HG03097 (cell line): ENCODE results near the gene CLASP1.
"Not testable (repeated sequence)": the region's sequence is repeated elsewhere in the genome, so short reads cannot be mapped to it uniquely, and the experiment has no call there.

ENCODE experiments used
- ATAC-seq: cut with Tn5 transposase; IDR thresholded peaks from one replicate; pipeline ENCODE4 v1.9.1; 2021; ENCODE audit not compliant: unreplicated experiment, low FRiP score

Gene CLASP1

GRCh38 chr2:121479882-121480522 lies 169.3 kb downstream of the CLASP1 start:
- ATAC-seq, result no peak

GRCh38 chr2:121478996-121479745 lies 170.1 kb downstream of the CLASP1 start:
- no peak for ATAC-seq

DNA sequence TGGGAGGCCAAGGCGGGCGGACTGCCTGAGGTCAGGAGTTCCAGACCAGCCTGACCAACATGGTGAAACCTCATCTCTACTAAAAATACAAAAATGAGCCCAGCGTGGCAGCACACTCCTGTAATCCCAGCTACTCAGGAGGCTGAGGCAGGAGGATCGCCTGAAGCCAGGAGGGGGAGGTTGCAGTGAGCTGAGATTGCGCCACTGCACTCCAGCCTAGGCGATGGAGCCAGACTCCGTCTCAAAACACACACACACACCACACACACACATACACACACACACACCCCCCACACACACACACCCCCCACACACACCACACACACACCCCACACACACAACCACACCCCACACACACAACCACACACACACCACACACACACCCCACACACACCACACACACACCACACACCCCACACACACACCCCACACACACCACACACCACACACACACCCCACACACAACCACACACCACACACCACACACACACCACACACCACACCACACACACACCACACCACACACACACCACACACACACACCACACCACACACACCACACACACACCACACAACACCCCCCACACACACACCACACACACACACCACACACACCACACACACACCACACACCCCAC lies 170.8 kb downstream of the CLASP1 start:
- not testable (repeated sequence) for ATAC-seq

- ATAC-seq, result no peak
Observed at GRCh38 chr2:121476684-121477083, 172.6 kb downstream of the CLASP1 start.

GRCh38 chr2:121475811-121476571 lies 173.3 kb downstream of the CLASP1 start:
- ATAC-seq, result no peak

GRCh38 chr2:121473512-121473911 lies 175.8 kb downstream of the CLASP1 start:
- ATAC-seq, result no peak

DNA sequence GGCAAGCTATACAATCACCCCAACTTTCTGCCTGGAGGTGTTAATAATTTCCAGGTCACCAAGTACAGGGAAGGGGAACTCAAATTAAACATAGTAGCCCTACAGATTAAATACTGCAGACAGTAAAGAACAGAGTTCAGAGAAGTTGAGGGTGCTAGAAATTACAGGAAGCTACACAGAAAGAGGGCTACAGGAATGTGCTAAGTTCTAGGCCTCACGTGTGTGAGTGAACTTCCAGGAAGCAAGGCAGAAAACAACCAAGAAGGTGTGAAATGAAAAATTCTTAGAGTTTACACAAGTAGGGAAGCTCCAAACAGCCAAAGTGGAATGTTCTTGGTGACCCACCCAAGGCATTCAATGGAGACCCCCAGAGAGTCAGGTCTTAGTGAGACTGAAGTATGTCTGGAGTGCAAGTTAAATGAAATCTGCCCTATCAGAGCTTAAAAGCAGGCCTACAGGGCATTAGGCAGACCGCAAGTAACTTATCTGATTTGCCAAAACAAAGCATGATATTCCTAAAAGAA lies 176.7 kb downstream of the CLASP1 start:
- ATAC-seq, result no peak

DNA sequence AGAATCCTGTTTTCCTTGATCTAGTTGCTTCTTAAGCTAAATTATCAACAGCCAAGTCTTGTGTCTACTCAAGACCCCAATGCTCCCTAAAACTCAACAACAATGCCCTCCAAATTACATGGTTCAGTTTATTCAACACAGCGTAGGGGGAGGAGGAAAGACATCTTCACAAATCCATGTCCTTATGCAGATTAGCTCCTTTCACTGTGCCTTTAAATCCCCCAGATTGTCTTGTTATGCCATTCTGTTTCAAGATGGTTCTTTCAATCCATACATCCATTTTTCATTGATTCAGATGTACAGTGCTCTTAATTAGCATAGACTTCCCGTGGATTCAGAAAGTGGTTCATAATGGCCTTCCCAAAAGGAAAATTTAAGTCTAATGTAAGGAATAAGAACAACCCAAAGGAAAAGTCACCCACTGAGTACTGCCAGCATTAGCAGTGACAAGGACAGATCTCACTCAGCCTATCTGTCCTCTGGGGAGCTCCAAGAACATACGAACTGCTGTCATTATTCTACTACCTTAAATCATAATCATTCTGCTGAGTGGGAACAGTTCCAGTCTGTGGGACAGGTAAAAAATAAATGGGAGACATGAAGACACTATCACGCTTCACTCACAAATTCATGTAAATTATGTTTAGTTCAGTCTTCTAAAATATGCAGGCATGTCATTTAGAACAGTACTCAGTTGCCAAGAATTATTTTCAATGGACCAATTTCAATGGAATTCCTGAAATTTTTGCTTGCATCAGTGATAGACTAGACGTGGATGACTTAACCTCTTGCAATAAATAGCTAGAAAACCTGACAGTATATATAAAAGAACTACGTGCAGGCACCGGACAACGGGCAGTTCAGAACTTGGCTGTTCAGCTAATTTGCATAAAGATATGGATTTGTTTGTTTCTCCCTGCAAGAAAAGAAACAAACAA lies 177.5 kb downstream of the CLASP1 start:
- no peak for ATAC-seq

DNA sequence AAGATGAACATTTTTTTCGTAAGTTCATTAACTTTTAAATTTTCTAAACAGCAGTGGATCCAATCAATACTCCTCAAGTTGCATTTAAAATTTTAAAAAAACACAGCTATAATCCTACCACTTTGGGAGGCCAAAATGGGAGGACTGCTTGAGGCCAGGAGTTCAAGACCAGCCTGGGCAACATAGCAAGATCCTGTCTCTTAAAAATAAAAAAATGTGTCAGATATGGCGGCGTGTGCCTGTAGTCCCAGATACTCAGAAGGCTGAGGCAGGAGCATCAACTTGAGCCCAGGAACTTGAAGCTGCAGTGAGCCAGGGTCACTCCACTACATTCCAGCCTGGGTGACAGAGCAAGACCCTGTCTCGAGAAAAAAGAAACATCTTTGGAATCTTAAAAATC lies 178.3 kb downstream of the CLASP1 start:
- ATAC-seq, result no peak

- ATAC-seq, result no peak
Observed at GRCh38 chr2:121469356-121469755, 179.9 kb downstream of the CLASP1 start.

DNA sequence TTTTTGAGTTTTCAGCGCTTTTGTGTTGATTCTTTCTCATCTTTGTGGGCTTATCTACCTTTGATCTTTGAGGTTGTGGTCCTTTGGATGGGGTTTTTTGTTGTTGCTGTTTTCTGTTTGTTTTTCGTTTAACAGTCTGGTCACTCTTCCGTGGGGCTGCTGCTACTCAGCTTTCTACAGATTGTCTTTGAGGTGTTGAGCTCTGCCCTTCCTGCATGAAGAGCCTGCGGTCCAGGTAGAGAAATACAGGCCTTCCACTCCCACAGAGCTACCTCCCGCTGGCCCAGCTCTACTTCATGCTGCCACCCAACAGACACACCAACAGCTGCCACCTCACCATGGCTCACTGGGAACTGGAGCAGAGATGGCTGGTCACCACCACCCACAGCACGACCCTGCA lies 180.3 kb downstream of the CLASP1 start:
- no peak for ATAC-seq

DNA sequence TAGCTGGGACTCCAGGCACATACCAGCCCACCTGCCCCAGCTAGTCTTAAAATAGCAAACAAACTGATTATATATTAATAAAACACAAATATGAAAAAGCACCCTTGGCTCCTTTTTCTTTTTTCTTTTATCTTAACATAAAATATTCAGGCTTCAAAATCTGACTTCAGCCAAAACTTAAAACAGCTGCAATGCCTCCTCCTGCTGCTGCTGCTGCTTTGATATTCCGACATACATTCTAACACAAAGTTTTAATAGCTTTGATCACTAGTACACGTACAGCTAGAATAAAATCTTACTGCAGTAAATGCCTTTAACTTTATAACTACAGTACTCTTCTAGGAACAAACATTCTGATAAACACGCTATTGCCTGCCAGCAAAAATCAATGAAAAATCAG lies 190.0 kb downstream of the CLASP1 start:
- ATAC-seq, result no peak

DNA sequence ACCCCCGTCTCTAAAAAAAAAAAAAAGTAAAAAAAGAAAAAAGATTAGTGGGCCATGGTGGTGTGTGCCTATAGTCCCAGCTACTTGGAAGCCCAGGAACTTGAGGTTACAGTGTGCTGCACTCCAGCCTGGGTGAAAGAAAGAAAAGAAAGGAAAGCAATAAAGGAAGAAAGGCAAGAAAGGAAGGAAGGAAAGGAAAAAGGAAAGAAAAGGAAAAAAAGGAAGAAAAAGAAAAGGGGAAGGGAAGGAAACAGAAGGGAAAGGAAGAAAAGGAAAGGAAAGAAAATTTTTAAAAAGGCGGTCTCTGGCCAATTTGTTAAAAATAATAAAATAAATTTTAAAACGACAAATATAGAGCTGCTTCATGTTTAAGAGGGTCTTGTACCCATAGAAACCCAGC lies 192.9 kb downstream of the CLASP1 start:
- ATAC-seq, result no peak

DNA sequence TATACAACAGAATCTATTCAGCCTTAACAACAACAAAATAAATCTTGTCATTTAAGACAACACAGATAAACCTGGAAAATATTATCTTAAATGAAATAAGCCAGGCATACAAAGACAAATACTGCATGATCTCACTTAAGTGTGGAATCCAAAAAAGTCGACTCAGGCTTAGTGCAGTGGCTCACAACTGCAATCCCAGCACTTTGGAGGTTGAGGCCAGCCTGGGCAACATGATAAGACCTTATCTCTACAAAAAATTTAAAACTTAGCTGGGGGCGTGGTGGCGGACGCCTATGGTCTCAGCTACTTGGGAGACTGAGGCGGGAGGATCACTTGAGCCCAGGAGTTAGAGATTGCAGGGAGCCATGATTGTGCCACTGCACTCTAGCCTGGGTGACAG lies 193.8 kb downstream of the CLASP1 start:
- no peak for ATAC-seq

DNA sequence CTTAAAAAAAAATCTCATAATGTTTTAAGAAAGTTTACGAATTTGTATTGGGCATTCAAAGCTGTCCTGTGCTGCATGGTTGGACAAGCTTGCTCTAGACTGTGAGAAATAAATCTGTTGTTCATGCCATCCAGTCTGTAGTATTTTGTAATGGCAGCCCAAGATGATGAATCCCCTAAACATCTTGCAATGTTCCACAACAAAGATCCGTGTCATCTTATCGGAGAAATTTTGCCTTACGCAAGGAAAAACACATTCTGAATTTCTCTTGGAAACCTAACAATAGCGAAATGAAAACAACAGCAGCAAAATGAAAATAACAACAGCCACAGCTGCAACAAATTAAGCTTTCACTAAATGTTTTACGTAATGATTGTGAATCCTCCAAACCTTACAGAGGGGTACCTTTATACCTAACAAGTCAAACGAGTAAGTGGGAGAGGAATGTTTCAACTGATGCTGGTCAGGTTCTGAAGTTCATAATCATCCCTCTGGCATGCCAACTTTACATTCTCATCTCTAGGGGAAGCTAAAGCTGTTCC lies 194.6 kb downstream of the CLASP1 start:
- no peak for ATAC-seq

- ATAC-seq, result no peak
Observed at GRCh38 chr2:121451398-121451797, 197.9 kb downstream of the CLASP1 start.

DNA sequence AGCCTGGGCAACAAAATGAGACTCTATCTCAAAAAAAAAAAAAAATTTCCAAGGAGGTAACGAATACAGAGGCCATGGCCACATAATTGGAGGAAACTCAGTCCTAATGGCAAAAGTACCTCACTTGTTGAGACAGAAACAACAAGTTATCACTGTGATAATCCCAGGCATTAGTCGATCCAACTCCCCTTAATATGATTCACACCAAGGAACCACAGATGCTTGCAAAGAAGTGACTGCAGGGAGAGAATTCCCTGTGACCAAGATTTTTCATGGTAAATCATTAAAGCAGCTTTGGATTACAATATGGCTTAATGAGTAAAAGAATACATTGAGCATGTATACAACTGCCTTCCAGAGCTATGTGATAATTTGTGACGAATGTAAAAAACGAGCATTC lies 199.0 kb downstream of the CLASP1 start:
- ATAC-seq, result no peak

DNA sequence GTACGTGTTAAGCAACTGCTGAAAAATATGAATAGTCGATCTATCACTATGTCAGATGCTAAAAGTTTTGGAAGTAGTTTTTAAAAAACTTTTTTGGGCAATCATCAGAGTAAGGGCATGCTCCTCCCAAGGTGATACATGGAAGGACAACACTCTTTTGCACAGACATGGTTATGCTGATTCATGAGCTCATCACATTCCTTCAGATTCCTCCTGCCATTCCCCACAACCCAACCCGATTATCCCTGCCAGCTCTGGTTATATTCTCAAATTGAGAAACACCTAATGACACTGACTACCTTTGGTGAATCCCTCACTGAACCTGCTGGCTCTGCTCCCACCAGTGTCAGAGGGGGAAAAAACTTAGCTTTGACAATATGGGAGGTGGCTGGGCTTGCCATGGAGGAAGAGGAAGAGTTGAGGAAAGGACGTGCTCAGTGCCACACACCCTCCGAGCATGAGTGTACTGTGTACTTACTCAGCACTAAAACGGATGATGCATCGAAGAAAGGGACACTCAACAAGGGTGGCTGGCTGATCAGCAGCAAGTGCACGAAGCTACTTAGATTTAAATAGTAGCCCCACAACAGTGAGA lies 202.5 kb downstream of the CLASP1 start:
- no peak for ATAC-seq

DNA sequence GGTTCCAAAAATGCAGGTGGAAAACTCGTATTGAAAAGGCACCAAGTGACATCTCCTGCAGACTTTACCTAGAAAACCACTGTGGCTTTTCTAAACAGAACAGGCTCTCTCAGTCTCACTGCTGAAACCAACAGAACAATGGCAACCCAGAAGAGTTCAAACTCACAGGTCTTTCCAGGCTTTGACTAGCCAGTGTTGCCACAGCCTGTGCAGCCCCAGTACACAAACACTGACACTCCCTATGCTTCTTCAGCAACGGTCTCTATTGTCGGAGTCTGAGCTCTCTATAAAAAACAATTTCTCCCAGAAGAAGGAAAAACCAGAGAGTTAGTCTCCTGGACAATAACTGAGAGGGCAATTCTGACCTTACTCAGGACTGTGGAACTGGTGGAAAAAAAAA lies 206.4 kb downstream of the CLASP1 start:
- no peak for ATAC-seq
